K562 (cell line): ENCODE data around the gene CD300C. TPM values are rescaled to one million over a fixed set of nuclear protein-coding genes. Genes with fewer than 3 reads are reported as not detected.

Experiments used
- ADNP ChIP-seq: fragments of 200-800 bp; sonication (Bioruptor generic); IDR thresholded peaks from 2 replicates; pipeline ENCODE4 v1.6.1; 2016; ENCODE audit warnings: missing genetic modification characterization, missing compliant biosample characterization
- ARID1B ChIP-seq: fragments of 450-650 bp; IDR thresholded peaks from 2 replicates; pipeline ENCODE4 v1.6.1; 2016; ENCODE audit warnings: antibody characterized with exemption, mild to moderate bottlenecking, inconsistent platforms
- CEBPG ChIP-seq, 3 experiments: fragments of 200-800 bp in 1 of 3; sonication (Bioruptor generic) in 1 of 3; sonication (generic) in 1 of 3; formaldehyde crosslinking in 1 of 3; IDR thresholded peaks in 2 of 3; conservative IDR thresholded peaks in 1 of 3; 2 replicates each; pipeline versions ENCODE4 v1.6.1 to v1.8.0; 2016 to 2022; ENCODE audit warnings: missing compliant biosample characterization in 2 of 3, missing genetic modification characterization in 2 of 3, mild to moderate bottlenecking in 1 of 3, missing genetic modification reagents in 1 of 3
- FOS ChIP-seq: IDR thresholded peaks from 3 replicates; pipeline ENCODE4 v1.6.1; 2011; ENCODE audit not compliant: insufficient read length; ENCODE audit errors: extremely low read depth
- FOSL1 ChIP-seq: fragments of 200-800 bp; sonication (Bioruptor generic); conservative IDR thresholded peaks from 2 replicates; pipeline ENCODE4 v1.6.1; 2016; ENCODE audit warnings: missing genetic modification characterization, missing compliant biosample characterization
- FOXK1 ChIP-seq: sonication (generic); formaldehyde crosslinking; IDR thresholded peaks from 2 replicates; pipeline ENCODE4 v1.8.0; 2022; ENCODE audit warnings: missing genetic modification reagents, mild to moderate bottlenecking, borderline replicate concordance
- HMGN3 ChIP-seq: IDR thresholded peaks from 2 replicates; pipeline ENCODE4 v1.6.1; 2011; ENCODE audit warnings: borderline replicate concordance, low read depth, mild to moderate bottlenecking, mixed read lengths, low read length; ENCODE audit not compliant: insufficient read length; ENCODE audit errors: extremely low read depth
- MBD2 ChIP-seq: sonication (generic); IDR thresholded peaks from 2 replicates; pipeline ENCODE4 v1.6.1; 2016; ENCODE audit warnings: low read depth, borderline replicate concordance
- MYNN ChIP-seq, 2 experiments: sonication (generic); formaldehyde crosslinking in 1 of 2; IDR thresholded peaks; 2 replicates each; pipeline versions ENCODE4 v1.5.0 to v1.6.1; 2016 to 2020; ENCODE audit warnings: antibody characterized with exemption in 1 of 2, missing genetic modification reagents in 1 of 2
- NCOA2 ChIP-seq, 2 experiments: fragments of 450-650 bp; IDR thresholded peaks; 2 replicates each; pipeline ENCODE4 v1.6.1; 2018; ENCODE audit warnings: mild to moderate bottlenecking in 2 of 2, moderate library complexity in 1 of 2; ENCODE audit not compliant: partially characterized antibody in 2 of 2
- PHTF2 ChIP-seq: fragments of 250-450 bp; sonication (Bioruptor Pico); IDR thresholded peaks from 2 replicates; pipeline ENCODE4 v1.5.0; 2021; ENCODE audit warnings: mild to moderate bottlenecking
- POLR2AphosphoS5 ChIP-seq: IDR thresholded peaks from 2 replicates; pipeline ENCODE4 v1.6.1; 2011; ENCODE audit warnings: mild to moderate bottlenecking, low read depth, low read length, moderate library complexity; ENCODE audit not compliant: control insufficient read depth, insufficient read depth
- POLR2G ChIP-seq: fragments of 200-400 bp; formaldehyde crosslinking; IDR thresholded peaks from 2 replicates; pipeline ENCODE4 v1.6.1; 2017; ENCODE audit warnings: low read depth, mild to moderate bottlenecking, antibody characterized with exemption, low read length, moderate library complexity
- SLC30A9 ChIP-seq: fragments of 250-450 bp; sonication (Bioruptor Pico); IDR thresholded peaks from 2 replicates; pipeline ENCODE4 v1.8.0; 2022; ENCODE audit warnings: mild to moderate bottlenecking, moderate library complexity
- SOX6 ChIP-seq: fragments of 450-650 bp; IDR thresholded peaks from 2 replicates; pipeline ENCODE4 v1.6.1; 2014; ENCODE audit warnings: mild to moderate bottlenecking
- TBL1XR1 ChIP-seq, 2 experiments: IDR thresholded peaks; 2 replicates each; pipeline ENCODE4 v1.6.1; 2012; ENCODE audit warnings: improper control_type of control experiment in 2 of 2, low read length in 2 of 2, mild to moderate bottlenecking in 1 of 2
- ZEB2 ChIP-seq: fragments of 450-650 bp; IDR thresholded peaks from 2 replicates; pipeline ENCODE4 v1.6.1; 2016
- ZNF165 ChIP-seq: fragments of 250-450 bp; sonication (Bioruptor Pico); IDR thresholded peaks from 2 replicates; pipeline ENCODE4 v1.4.0; 2020; ENCODE audit warnings: borderline replicate concordance
- ZNF717 ChIP-seq: fragments of 250-450 bp; sonication (Bioruptor Pico); IDR thresholded peaks from 2 replicates; pipeline ENCODE4 v1.5.0; 2021
- ZNF766 ChIP-seq: fragments of 200-800 bp; sonication (Bioruptor generic); conservative IDR thresholded peaks from 2 replicates; pipeline ENCODE4 v1.6.1; 2016; ENCODE audit warnings: missing genetic modification characterization, missing compliant biosample characterization
- polyA plus RNA-seq, 8 experiments: library from polyadenylated mRNA; depleted of rRNA in 4 of 8; stranded (reverse) in 5 of 8; unstranded in 3 of 8; fragments of >200 nt; fragmentation: Nextera tagmentation in 2 of 8; fragmentation: Illumina TruSeq in 1 of 8; extraction: Ambion mirVana in 2 of 8; extraction: Trizol in 1 of 8; gene quantifications; 2 replicates each; pipeline versions ENCODE4 v1.2.1 to v1.2.3, GENCODE V29; 2011 to 2014; ENCODE audit warnings: inconsistent platforms in 1 of 8, missing spikeins in 1 of 8
- total RNA-seq, 7 experiments: library from RNA; depleted of rRNA in 6 of 7; stranded (reverse); fragments of >200 nt in 6 of 7; fragmentation: Illumina TruSeq in 2 of 7; extraction: Trizol in 2 of 7; gene quantifications; 2 replicates each; pipeline versions ENCODE4 v1.2.1 to v1.2.3, GENCODE V29; 2011 to 2021; ENCODE audit warnings: low replicate concordance in 1 of 7
- TF ChIP-seq, protein P1 (sequence below): sonication (generic); formaldehyde crosslinking; IDR thresholded peaks from 2 replicates; pipeline ENCODE4 v1.5.0; 2020; ENCODE audit warnings: missing genetic modification reagents
- TF ChIP-seq, protein P2 (sequence below): fragments of 450-650 bp; IDR thresholded peaks from 2 replicates; pipeline ENCODE4 v1.6.1; 2016; ENCODE audit warnings: antibody characterized with exemption
- TF ChIP-seq, protein P3 (sequence below): fragments of 250-450 bp; sonication (Bioruptor Pico); IDR thresholded peaks from 2 replicates; pipeline ENCODE4 v1.9.0; 2021; ENCODE audit warnings: mild to moderate bottlenecking, inconsistent platforms

The CD300C gene
- total and polyA plus RNA-seq, 9 of the 15 experiments (the other 6 are each of a cell fraction or from before 2014, with no cell fraction given): 0.04 to 0.16 (median 0.07) TPM; not detected in 6

DNA sequence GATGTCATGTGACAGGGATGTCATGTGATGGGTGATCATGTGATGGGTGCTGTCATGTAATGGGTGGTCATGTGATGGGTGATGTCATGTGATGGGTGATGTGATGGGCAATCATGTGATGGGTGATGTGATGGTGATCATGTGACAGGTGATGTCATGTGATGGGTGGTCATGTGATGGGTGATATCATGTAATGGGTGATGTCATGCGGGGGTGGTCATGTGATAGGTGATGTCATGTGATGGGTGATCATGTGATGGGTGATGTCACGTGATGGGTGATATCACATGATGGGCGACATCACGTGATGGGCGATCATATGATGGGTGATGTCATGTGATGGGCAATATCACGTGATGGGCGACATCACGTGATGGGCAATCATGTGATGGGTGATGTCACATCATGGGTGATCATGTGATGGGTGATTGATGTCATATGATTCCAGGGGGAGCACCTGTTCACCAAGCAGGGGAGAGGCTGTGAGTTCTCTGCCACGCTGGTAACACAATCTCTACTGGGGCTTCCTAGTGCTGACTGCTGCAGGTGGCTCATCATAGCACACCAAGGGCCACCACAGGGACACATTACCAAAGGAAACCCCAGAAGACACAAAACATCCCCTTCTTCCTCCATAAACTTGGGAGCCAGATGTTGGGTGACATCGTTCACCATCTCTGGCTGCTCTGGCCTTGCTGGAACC lies 31.1 kb downstream of the CD300C start (continued):
- TF ChIP-seq FOXK1 (CRISPR knock-in tag) (peak; percentile 88), MBD2 (no peak), POLR2AphosphoS5 (no peak), NCOA2 (IDR thresholded peaks at IDR 0.05; ENCODE audit: partially characterized antibody in 2 of 2) (peak in 1 of 2 experiments; percentile 41), PHTF2 (CRISPR knock-in tag) (no peak), ARID1B (peak; percentile 36; the same call in 1 of the 2 replicates), HMGN3 (no peak), TBL1XR1 (IDR thresholded peaks at IDR 0.05; ENCODE audit: low read length in 2 of 2) (no peak), ZEB2 (peak; percentile 64; the same call in 1 of the 2 replicates), ZNF766 (CRISPR knock-in tag) (no peak), FOS (peak; percentile 66), ZNF717 (CRISPR knock-in tag) (no peak), MYNN (IDR thresholded peaks at IDR 0.05) (no peak), MYNN (CRISPR knock-in tag; IDR thresholded peaks at IDR 0.05) (no peak), ZNF165 (CRISPR knock-in tag) (no peak), SOX6 (peak; percentile 8; the same call in 1 of the 2 replicates), SLC30A9 (CRISPR knock-in tag) (no peak), CEBPG (CRISPR knock-in tag; IDR thresholded peaks at IDR 0.05) (peak; percentile 23; the same call in 1 of the 2 replicates), CEBPG (tag; conservative IDR thresholded peaks at IDR 0.05 in 1 of 2, IDR thresholded peaks at IDR 0.05 in 1 of 2) (no peak), FOSL1 (tag) (peak; percentile 86), ADNP (tag) (no peak), POLR2G (no peak)
- TF ChIP-seq, protein P1, sequence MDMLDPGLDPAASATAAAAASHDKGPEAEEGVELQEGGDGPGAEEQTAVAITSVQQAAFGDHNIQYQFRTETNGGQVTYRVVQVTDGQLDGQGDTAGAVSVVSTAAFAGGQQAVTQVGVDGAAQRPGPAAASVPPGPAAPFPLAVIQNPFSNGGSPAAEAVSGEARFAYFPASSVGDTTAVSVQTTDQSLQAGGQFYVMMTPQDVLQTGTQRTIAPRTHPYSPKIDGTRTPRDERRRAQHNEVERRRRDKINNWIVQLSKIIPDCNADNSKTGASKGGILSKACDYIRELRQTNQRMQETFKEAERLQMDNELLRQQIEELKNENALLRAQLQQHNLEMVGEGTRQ (CRISPR knock-in tag): peak; percentile 92
- TF ChIP-seq, protein P2, sequence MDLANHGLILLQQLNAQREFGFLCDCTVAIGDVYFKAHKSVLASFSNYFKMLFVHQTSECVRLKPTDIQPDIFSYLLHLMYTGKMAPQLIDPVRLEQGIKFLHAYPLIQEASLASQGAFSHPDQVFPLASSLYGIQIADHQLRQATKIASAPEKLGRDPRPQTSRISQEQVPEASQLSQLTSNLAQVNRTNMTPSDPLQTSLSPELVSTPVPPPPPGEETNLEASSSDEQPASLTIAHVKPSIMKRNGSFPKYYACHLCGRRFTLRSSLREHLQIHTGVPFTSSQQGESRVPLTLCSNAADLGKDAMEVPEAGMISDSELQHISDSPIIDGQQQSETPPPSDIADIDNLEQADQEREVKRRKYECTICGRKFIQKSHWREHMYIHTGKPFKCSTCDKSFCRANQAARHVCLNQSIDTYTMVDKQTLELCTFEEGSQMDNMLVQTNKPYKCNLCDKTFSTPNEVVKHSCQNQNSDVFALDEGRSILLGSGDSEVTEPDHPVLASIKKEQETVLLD: no peak
- TF ChIP-seq, protein P3, sequence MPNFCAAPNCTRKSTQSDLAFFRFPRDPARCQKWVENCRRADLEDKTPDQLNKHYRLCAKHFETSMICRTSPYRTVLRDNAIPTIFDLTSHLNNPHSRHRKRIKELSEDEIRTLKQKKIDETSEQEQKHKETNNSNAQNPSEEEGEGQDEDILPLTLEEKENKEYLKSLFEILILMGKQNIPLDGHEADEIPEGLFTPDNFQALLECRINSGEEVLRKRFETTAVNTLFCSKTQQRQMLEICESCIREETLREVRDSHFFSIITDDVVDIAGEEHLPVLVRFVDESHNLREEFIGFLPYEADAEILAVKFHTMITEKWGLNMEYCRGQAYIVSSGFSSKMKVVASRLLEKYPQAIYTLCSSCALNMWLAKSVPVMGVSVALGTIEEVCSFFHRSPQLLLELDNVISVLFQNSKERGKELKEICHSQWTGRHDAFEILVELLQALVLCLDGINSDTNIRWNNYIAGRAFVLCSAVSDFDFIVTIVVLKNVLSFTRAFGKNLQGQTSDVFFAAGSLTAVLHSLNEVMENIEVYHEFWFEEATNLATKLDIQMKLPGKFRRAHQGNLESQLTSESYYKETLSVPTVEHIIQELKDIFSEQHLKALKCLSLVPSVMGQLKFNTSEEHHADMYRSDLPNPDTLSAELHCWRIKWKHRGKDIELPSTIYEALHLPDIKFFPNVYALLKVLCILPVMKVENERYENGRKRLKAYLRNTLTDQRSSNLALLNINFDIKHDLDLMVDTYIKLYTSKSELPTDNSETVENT (CRISPR knock-in tag): no peak
